Bladder microvascular endothelial cell (primary cell): ENCODE data around the gene HSPB8. TPM values are rescaled to one million over a fixed set of nuclear protein-coding genes. Genes with fewer than 3 reads are reported as not detected.

Experiments
- total RNA-seq: library from RNA; depleted of rRNA; stranded (reverse); fragments of >200 nt; gene quantifications from 2 replicates; pipeline ENCODE4 v1.2.3, GENCODE V29; 2014

Gene HSPB8, protein sequence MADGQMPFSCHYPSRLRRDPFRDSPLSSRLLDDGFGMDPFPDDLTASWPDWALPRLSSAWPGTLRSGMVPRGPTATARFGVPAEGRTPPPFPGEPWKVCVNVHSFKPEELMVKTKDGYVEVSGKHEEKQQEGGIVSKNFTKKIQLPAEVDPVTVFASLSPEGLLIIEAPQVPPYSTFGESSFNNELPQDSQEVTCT
- total RNA-seq, result 1.1 and 1.9 TPM in 2 replicates

DNA sequence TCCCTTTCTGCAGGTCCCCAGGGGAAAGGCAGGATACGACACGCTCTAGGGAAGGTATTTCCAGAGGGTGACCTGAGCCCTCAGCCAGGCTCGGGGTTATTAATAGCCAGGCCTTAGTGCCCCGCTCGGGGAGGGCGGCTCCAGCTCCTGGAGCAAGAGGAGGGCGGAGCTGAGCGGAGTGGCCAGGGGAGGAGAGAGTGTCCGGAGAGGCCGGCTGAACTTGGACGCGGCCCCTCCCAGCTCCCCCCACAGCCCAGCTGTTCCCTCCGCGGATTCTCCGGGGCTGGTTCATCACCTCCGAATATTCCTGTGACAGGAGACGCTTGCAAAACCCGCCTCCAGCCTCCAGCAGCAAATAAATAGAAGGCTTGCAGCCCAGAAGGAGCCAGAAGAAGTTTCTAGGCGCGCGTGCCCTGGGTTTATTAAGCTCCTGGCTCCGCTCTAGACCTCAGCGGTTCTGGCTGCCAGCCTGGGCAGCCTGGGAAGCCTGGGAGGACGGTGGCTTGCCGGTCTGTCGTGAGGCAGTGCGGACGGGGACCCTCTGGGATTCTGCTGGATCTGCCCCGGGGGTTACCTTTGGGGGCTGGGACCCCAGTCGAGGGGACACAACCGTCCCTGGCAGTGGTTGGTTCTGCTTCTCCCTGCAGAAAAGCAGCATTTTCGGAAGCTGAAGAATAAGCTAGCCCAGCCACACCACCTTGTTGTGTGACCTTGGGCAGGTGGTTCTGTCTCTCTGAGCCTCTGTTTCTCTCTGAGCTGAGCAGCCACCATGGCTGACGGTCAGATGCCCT, at the start of gene HSPB8:
HSPB8 (plus strand) TSS at position 388 of the 791 bp plus-strand sequence; CDS start at position 770, 382 bp downstream.

Other genes starting within 250 kb of the HSPB8 start
- not detected in 2 replicates for gene SRRM4, start 197.4 kb upstream of the HSPB8 start, total RNA-seq
- gene CCDC60, start 155.8 kb downstream of the HSPB8 start, total RNA-seq, result not detected in 2 replicates